H1 (cell line): ENCODE measurements around the gene CCDC141. TPM values are rescaled to one million over a fixed set of nuclear protein-coding genes. Genes with fewer than 3 reads are reported as not detected.

Experiments
- CTCF ChIA-PET: fragments of 300-600 bp; sonication (Branson Sonifier 250); formaldehyde crosslinking; loops from one replicate; lab custom pipeline; 2021; ENCODE audit not compliant: partially characterized antibody; lab: Charles Lee
- POLR2A ChIA-PET: fragments of 300-600 bp; sonication (Branson Sonifier 250); formaldehyde crosslinking; loops from one replicate; lab custom pipeline; 2021; ENCODE audit warnings: inconsistent platforms; ENCODE audit not compliant: partially characterized antibody; lab: Charles Lee
- DNase-seq, 2 experiments: peaks; one replicate each; pipeline versions ENCODE4 v3.0.0 to v3.0.0-alpha.2; 2010 to 2022; ENCODE audit warnings: low spot score in 2 of 2, low read depth in 1 of 2, mixed read lengths in 1 of 2
- FAIRE-seq: peaks from 2 replicates; lab custom pipeline; 2011; peaks lifted over from hg19 to GRCh38; lab: Jason Lieb, UNC
- H2AFZ ChIP-seq: 2 replicates; pipeline ENCODE4 v1.8.1; 2012; ENCODE audit warnings: low read length, inconsistent platforms
- H2AK5ac ChIP-seq: 2 replicates; pipeline ENCODE4 v1.6.1; 2013; ENCODE audit warnings: low read depth, low read length
- H2BK120ac ChIP-seq: replicated peaks from 2 replicates; pipeline ENCODE3; 2013; ENCODE audit warnings: low read depth, low read length, inconsistent platforms
- H2BK12ac ChIP-seq: 2 replicates; pipeline ENCODE4 v1.6.1; 2013; ENCODE audit warnings: low read depth, low read length
- H2BK15ac ChIP-seq: 2 replicates; pipeline ENCODE4 v1.6.1; 2013; ENCODE audit warnings: low read length
- H2BK20ac ChIP-seq: 2 replicates; pipeline ENCODE4 v1.6.1; 2013; ENCODE audit warnings: low read length
- H2BK5ac ChIP-seq: 2 replicates; pipeline ENCODE4 v1.6.1; 2013; ENCODE audit warnings: low read depth, low read length
- H3K14ac ChIP-seq: 2 replicates; pipeline ENCODE4 v1.6.1; 2013; ENCODE audit warnings: inconsistent platforms; ENCODE audit not compliant: insufficient read length
- H3K18ac ChIP-seq: 2 replicates; pipeline ENCODE4 v1.6.1; 2013; ENCODE audit warnings: low read length; ENCODE audit errors: extremely low read depth
- H3K23ac ChIP-seq: 2 replicates; pipeline ENCODE4 v1.6.1; 2013; ENCODE audit warnings: inconsistent platforms; ENCODE audit not compliant: insufficient read length
- H3K23me2 ChIP-seq: 2 replicates; pipeline ENCODE4 v1.6.1; 2013; ENCODE audit warnings: low read depth, low read length
- H3K27ac ChIP-seq: 2 replicates; pipeline ENCODE4 v1.6.1; 2011; ENCODE audit warnings: low read depth, low read length, inconsistent platforms
- H3K27me3 ChIP-seq, 4 experiments: replicated peaks in 1 of 4; 1 replicate in 1 of 4; 2 replicates in 3 of 4; pipeline versions ENCODE4 v1.6.1 to v1.8.1; 2011 to 2013; ENCODE audit warnings: low read length in 3 of 4, mild to moderate bottlenecking in 3 of 4, inconsistent platforms in 2 of 4, mixed read lengths in 2 of 4, moderate library complexity in 1 of 4; ENCODE audit not compliant: control insufficient read depth in 3 of 4, insufficient read depth in 3 of 4; ENCODE audit errors: extremely low read depth in 1 of 4
- H3K36me3 ChIP-seq, 4 experiments: 2 replicates each; pipeline versions ENCODE4 v1.6.1 to v1.8.1; 2011 to 2013; ENCODE audit warnings: mild to moderate bottlenecking in 4 of 4, low read length in 3 of 4, moderate library complexity in 2 of 4, control low read depth in 1 of 4, inconsistent platforms in 1 of 4; ENCODE audit not compliant: insufficient read depth in 4 of 4, control insufficient read depth in 2 of 4
- H3K4ac ChIP-seq: replicated peaks from 2 replicates; pipeline ENCODE3; 2013; ENCODE audit warnings: low read length, low read depth, mixed read lengths, inconsistent platforms; ENCODE audit not compliant: insufficient read length
- H3K4me1 ChIP-seq, 4 experiments: replicated peaks in 1 of 4; 1 replicate in 1 of 4; 2 replicates in 3 of 4; pipeline versions ENCODE4 v1.6.1 to v1.8.1; 2011 to 2013; ENCODE audit warnings: low read length in 3 of 4, inconsistent platforms in 2 of 4, mixed read lengths in 1 of 4; ENCODE audit not compliant: insufficient read depth in 4 of 4, control insufficient read depth in 3 of 4
- H3K4me2 ChIP-seq, 2 experiments: 2 replicates each; pipeline versions ENCODE4 v1.6.1 to v1.8.1; 2011 to 2013; ENCODE audit warnings: low read depth in 2 of 2, low read length in 2 of 2, control low read depth in 1 of 2, inconsistent platforms in 1 of 2, mild to moderate bottlenecking in 1 of 2; ENCODE audit not compliant: insufficient read depth in 1 of 2
- H3K4me3 ChIP-seq, 4 experiments: fragments of 200-600, 300-600 bp in 1 of 4; sonication (generic), shearing (Covaris generic), sonication (Bioruptor Twin) in 1 of 4; 2 replicates each; pipeline versions ENCODE4 v1.5.1 to v1.8.1; 2011 to 2016; ENCODE audit warnings: low read length in 4 of 4, low read depth in 3 of 4, control low read depth in 2 of 4, inconsistent platforms in 2 of 4, mild to moderate bottlenecking in 2 of 4, mixed read lengths in 1 of 4, moderate library complexity in 1 of 4; ENCODE audit not compliant: insufficient read depth in 2 of 4; ENCODE audit errors: extremely low read depth in 1 of 4
- H3K56ac ChIP-seq: replicated peaks from 2 replicates; pipeline ENCODE3; 2013; ENCODE audit warnings: low read depth, mild to moderate bottlenecking, mixed read lengths, low read length, inconsistent platforms; ENCODE audit not compliant: insufficient read length
- H3K79me1 ChIP-seq: 2 replicates; pipeline ENCODE4 v1.6.1; 2013; ENCODE audit warnings: low read depth, low read length, control low read depth
- H3K79me2 ChIP-seq, 2 experiments: 2 replicates each; pipeline versions ENCODE4 v1.6.1 to v1.8.1; 2012 to 2013; ENCODE audit warnings: low read length in 2 of 2, mild to moderate bottlenecking in 2 of 2, inconsistent platforms in 1 of 2; ENCODE audit not compliant: insufficient read depth in 2 of 2, control insufficient read depth in 1 of 2
- H3K9ac ChIP-seq, 4 experiments: replicated peaks in 1 of 4; 1 replicate in 1 of 4; 2 replicates in 3 of 4; pipeline versions ENCODE4 v1.6.1 to v1.8.1; 2011 to 2013; ENCODE audit warnings: low read depth in 3 of 4, low read length in 3 of 4, control low read depth in 2 of 4, mild to moderate bottlenecking in 2 of 4, moderate library complexity in 2 of 4, inconsistent platforms in 1 of 4; ENCODE audit errors: extremely low read depth in 1 of 4
- H3K9me3 ChIP-seq, 2 experiments: 2 replicates each; pipeline versions ENCODE4 v1.6.1 to v1.8.1; 2012 to 2013; ENCODE audit warnings: mild to moderate bottlenecking in 2 of 2, moderate library complexity in 2 of 2, control low read depth in 1 of 2, inconsistent platforms in 1 of 2, low read depth in 1 of 2, low read length in 1 of 2, mixed read lengths in 1 of 2; ENCODE audit not compliant: insufficient read depth in 2 of 2
- H4K20me1 ChIP-seq, 2 experiments: replicated peaks in 1 of 2; 2 replicates each; pipeline versions ENCODE3 to v1.8.1; 2011 to 2013; ENCODE audit warnings: inconsistent platforms in 2 of 2, low read length in 2 of 2, mild to moderate bottlenecking in 1 of 2; ENCODE audit not compliant: insufficient read depth in 2 of 2, control insufficient read depth in 1 of 2
- H4K5ac ChIP-seq: 2 replicates; pipeline ENCODE4 v1.6.1; 2013; ENCODE audit warnings: low read length, low read depth, mixed read lengths, inconsistent platforms; ENCODE audit not compliant: insufficient read length
- H4K8ac ChIP-seq: 2 replicates; pipeline ENCODE4 v1.8.0; 2013; ENCODE audit warnings: mild to moderate bottlenecking, moderate library complexity, low read length, inconsistent platforms; ENCODE audit not compliant: insufficient read depth; ENCODE audit errors: extremely low read depth
- H4K91ac ChIP-seq: replicated peaks from 2 replicates; pipeline ENCODE3; 2013; ENCODE audit warnings: low read length, mixed read lengths, inconsistent platforms; ENCODE audit not compliant: insufficient read length
- EP300 ChIP-seq, 2 experiments: IDR thresholded peaks; 1 replicate in 1 of 2; 2 replicates in 1 of 2; pipeline ENCODE4 v1.6.1; 2011 to 2012; ENCODE audit warnings: low read depth in 2 of 2, low read length in 2 of 2, mild to moderate bottlenecking in 2 of 2, borderline replicate concordance in 1 of 2, inconsistent platforms in 1 of 2, moderate library complexity in 1 of 2
- GTF2F1 ChIP-seq: IDR thresholded peaks from 2 replicates; pipeline ENCODE4 v1.6.1; 2012; ENCODE audit warnings: low read depth, low read length, improper control_type of control experiment, borderline replicate concordance
- HDAC2 ChIP-seq, 2 experiments: fragments of 300-600 bp in 1 of 2; sonication (generic) in 1 of 2; IDR thresholded peaks; 2 replicates each; pipeline ENCODE4 v1.6.1; 2011 to 2012; ENCODE audit warnings: low read depth in 2 of 2, low read length in 2 of 2, mild to moderate bottlenecking in 2 of 2, moderate library complexity in 2 of 2, borderline replicate concordance in 1 of 2, inconsistent platforms in 1 of 2
- HDAC6 ChIP-seq: IDR thresholded peaks from one replicate; pipeline ENCODE4 v1.7.1; 2012; ENCODE audit warnings: low read depth, mild to moderate bottlenecking, inconsistent platforms, low read length, moderate library complexity
- JUN ChIP-seq: IDR thresholded peaks from 2 replicates; pipeline ENCODE4 v1.6.1; 2011; ENCODE audit warnings: low read depth, mild to moderate bottlenecking, improper control_type of control experiment, low read length
- NANOG ChIP-seq: IDR thresholded peaks from 2 replicates; pipeline ENCODE4 v1.6.1; 2011; ENCODE audit warnings: low read length, low read depth, mild to moderate bottlenecking, inconsistent platforms; ENCODE audit not compliant: insufficient read depth, poor library complexity, severe bottlenecking
- RBBP5 ChIP-seq: IDR thresholded peaks from 2 replicates; pipeline ENCODE4 v1.7.1; 2012; ENCODE audit warnings: low read depth, mild to moderate bottlenecking, inconsistent platforms, low read length, moderate library complexity, borderline replicate concordance
- RNF2 ChIP-seq: fragments of 200-900, 300-1000 bp; sonication (generic); IDR thresholded peaks from 2 replicates; pipeline ENCODE4 v1.7.1; 2016; ENCODE audit warnings: borderline replicate concordance, low read depth, mild to moderate bottlenecking, antibody characterized with exemption, low read length; ENCODE audit not compliant: poor library complexity, severe bottlenecking; ENCODE audit errors: missing control alignments
- RXRA ChIP-seq: IDR thresholded peaks from 2 replicates; pipeline ENCODE4 v1.6.1; 2011; ENCODE audit warnings: low read depth, mild to moderate bottlenecking, low read length, moderate library complexity; ENCODE audit not compliant: insufficient read depth
- SP2 ChIP-seq: IDR thresholded peaks from 2 replicates; pipeline ENCODE4 v1.6.1; 2012; ENCODE audit warnings: mild to moderate bottlenecking, low read length, inconsistent platforms
- SUZ12 ChIP-seq: fragments of 200-600 bp; sonication (generic); IDR thresholded peaks from 2 replicates; pipeline ENCODE4 v1.6.1; 2012; ENCODE audit warnings: mild to moderate bottlenecking, inconsistent platforms, low read length, moderate library complexity, mixed read lengths
- USF2 ChIP-seq: IDR thresholded peaks from 2 replicates; pipeline ENCODE4 v1.6.1; 2011; ENCODE audit warnings: low read length, improper control_type of control experiment
- WGBS, 2 experiments: shearing (Covaris generic) in 1 of 2; methylation state at CpG; one replicate each; pipeline versions ENCODE4 v1.1.6 to v1.1.7; 2013 to 2015; ENCODE audit warnings: low lambda C conversion rate in 2 of 2, mixed read lengths in 2 of 2, inconsistent platforms in 1 of 2, low coverage in 1 of 2, missing lambda C conversion rate in 1 of 2; ENCODE audit not compliant: insufficient replicate concordance in 2 of 2, insufficient coverage in 1 of 2, insufficient read length in 1 of 2; ENCODE audit errors: extremely low coverage in 1 of 2, missing lambda C conversion rate in 1 of 2; 5-methylcytosine and 5-hydroxymethylcytosine counted together
- polyA plus RNA-seq, 7 experiments: library from polyadenylated mRNA; depleted of rRNA in 3 of 7; stranded (reverse) in 5 of 7; unstranded in 2 of 7; fragments of >200 nt in 5 of 7; fragments of 200-250 nt in 2 of 7; gene quantifications; 1 replicate in 5 of 7; 2 replicates in 1 of 7; 4 replicates in 1 of 7; pipeline versions ENCODE4 v1.2.1 to v1.2.3, GENCODE V29; 2011 to 2013; ENCODE audit warnings: missing spikeins in 2 of 7, mixed read lengths in 2 of 7
- total RNA-seq: library from RNA; stranded (reverse); fragmentation: NEBNext Ultra II Directional; extraction: Animal tissue kit (Norgen Biotek cat#: 25700); gene quantifications from 2 replicates; pipeline ENCODE4 v1.2.1, GENCODE V29; 2021

The CCDC141 gene
- total and polyA plus RNA-seq, 2 of the 8 experiments (the other 6 are each of a cell fraction or from before 2014, with no cell fraction given): 0.56 to 21.6 TPM

- H4K5ac ChIP-seq: no peak overlapping the region
- no peak overlapping the region for H4K8ac ChIP-seq
- ChIA-PET CTCF (no interaction called here), POLR2A (interaction anchor here (0.5 kb wide), 1 partner anchor 16 kb away, joined by 4 read pairs; no protein-coding TSS in a partner anchor)
- no peak overlapping the region for H3K27ac ChIP-seq
- peaks cover 0 to 2% (median 0%) of the 10 kb centered on the region in 4 experiments; a peak in 1 of 8 replicates for H3K36me3 ChIP-seq
- WGBS, 2 experiments: 90% methylated on average over 1 of the region's 1 CpG; no CpG with 5 or more reads in 1 of the 2 experiments
- no peaks in the 10 kb centered on the region for H3K23me2 ChIP-seq
- no peak overlapping the region for H3K4ac ChIP-seq
- H3K4me3 ChIP-seq: no peak overlapping the region
- no peak overlapping the region for H3K56ac ChIP-seq
- H2AFZ ChIP-seq: no peak overlapping the region
- H2BK5ac ChIP-seq: no peak overlapping the region
- H3K4me2 ChIP-seq: no peak overlapping the region
- H3K18ac ChIP-seq: no peak overlapping the region
- no peak overlapping the region for H2BK20ac ChIP-seq
- no peak overlapping the region for H2BK15ac ChIP-seq
- no peak overlapping the region for H3K9ac ChIP-seq
- no peaks in the 10 kb centered on the region for H4K20me1 ChIP-seq
- no peaks in the 10 kb centered on the region for H3K27me3 ChIP-seq
- H3K14ac ChIP-seq: no peak overlapping the region
- no peaks in the 10 kb centered on the region for H3K79me2 ChIP-seq
- H2BK12ac ChIP-seq: no peak overlapping the region
- H3K4me1 ChIP-seq: no peaks in the 10 kb centered on the region
- H4K91ac ChIP-seq: no peak overlapping the region
- H2AK5ac ChIP-seq: no peak overlapping the region
- H3K79me1 ChIP-seq: no peaks in the 10 kb centered on the region
- DNase-seq: no peak
- 0 out of 4 replicates have a peak, but pooled peaks cover 0 to 3% of the 10 kb centered on the region in 2 experiments for H3K9me3 ChIP-seq
- H3K23ac ChIP-seq: no peak overlapping the region
- FAIRE-seq: no peak
- H2BK120ac ChIP-seq: no peak overlapping the region
- no peak for TF ChIP-seq JUN
- TF ChIP-seq HDAC2 (IDR thresholded peaks at IDR 0.05; ENCODE audit: borderline replicate concordance in 1 of 2, low read depth in 2 of 2, low read length in 2 of 2): no peak
- no peak for TF ChIP-seq SUZ12
- no peak for TF ChIP-seq RNF2
- no peak for TF ChIP-seq GTF2F1
- TF ChIP-seq USF2: no peak
- no peak for TF ChIP-seq EP300 (IDR thresholded peaks at IDR 0.05; ENCODE audit: borderline replicate concordance in 1 of 2, low read depth in 2 of 2, low read length in 2 of 2)
- no peak for TF ChIP-seq RXRA
- TF ChIP-seq SP2: no peak
- no peak for TF ChIP-seq NANOG
- TF ChIP-seq RBBP5: no peak
- TF ChIP-seq HDAC6: no peak
Measured at GRCh38 chr2:178943745-178944144, 106.2 kb downstream of the CCDC141 start.
